HG02571 (cell line): ENCODE data around the gene NFYC.
A peak's percentile ranks its signal among the peaks of the same experiment; 100 is the strongest.

ENCODE experiments used
- ATAC-seq: cut with Tn5 transposase; IDR thresholded peaks from one replicate; pipeline ENCODE4 v1.9.1; 2021; ENCODE audit warnings: mild to moderate bottlenecking, moderate library complexity; ENCODE audit not compliant: unreplicated experiment

NFYC gene

GRCh38 chr1:40691538-40692428 is at the start of gene NFYC:
Gene NFYC, plus strand, starts transcription at chr1:40691704. Its CDS starts 47,140 bp downstream, at chr1:40738844.
- ATAC-seq = peak; percentile 74

DNA sequence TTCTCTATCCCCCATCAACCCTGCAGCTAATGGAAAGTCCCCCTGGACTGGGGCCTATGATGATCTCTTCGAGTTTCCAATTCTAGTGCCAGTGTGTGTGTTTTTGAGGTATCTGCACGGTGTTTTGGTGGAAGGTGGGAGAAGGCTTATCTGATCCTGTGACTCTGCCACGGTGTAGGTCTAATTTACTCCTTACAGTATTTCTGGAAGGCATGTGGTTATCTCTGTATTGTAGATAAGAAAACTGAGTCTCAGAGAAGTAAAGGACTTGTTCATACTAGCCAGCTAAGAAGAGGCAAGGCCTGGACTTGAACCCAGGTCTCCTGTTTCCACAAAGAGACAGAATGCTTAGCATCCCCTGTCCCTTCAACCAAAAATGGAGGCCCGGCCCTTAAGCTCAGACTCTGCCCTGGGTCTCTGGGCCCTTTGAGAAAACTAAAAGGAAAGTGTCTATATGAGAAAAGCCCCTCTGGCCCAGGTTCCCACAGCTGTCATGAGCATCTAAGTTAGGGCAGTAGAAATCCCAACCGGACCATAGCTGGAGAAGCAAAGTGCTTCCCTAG is 46.3 kb upstream of the NFYC start:
- ATAC-seq = no peak

DNA sequence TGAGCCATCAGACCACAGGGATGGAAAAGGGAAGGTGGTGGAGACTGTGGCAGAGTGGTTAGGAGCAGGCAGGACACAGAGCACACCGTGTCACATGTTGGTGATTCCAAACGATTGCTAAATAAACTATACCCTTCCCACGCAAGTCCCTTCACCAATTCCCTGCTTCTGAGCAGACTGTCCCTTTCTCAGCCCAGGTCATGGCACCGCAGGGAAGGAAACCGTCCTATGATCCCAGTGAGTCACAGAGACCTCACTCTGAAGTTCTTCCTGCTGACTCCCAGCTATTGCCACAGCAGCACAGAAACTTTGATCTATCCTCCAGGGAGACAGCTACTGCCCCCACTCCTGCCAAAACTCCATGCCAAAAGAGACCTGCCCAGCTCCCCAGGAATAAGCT is 45.2 kb upstream of the NFYC start:
- no peak for ATAC-seq

GRCh38 chr1:40648200-40648599 is 43.3 kb upstream of the NFYC start:
- ATAC-seq = no peak

DNA sequence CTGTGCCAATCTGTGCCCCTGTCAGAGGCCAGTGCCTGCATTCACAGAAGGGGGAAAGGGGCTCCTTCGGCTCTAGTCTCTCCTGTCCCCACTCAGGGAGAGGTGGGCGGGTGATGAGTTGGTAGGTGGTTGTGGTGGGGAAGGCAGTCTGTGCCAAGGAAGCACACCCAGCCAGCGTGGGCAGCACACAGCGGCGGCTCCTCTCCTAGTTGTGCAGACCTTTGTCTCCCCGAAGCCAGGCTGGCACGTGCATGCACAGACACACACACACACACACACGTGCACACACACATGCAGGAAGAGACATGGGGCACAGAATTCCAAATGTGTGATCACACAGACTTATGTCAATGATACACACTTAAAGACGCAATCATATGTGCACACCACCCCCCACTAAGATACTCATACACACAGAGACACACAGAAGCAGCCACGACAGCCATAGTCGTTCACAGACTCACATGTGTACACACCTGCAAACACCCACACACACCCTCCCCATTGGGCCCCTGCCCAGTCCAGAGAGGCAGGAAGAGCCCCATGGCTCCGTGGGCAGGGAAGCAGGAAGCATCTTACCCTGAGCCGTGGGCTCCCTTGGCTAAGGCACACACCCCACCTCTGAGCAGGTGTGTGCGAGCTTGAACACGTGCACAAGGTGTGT is 42.4 kb upstream of the NFYC start:
- ATAC-seq = no peak

DNA sequence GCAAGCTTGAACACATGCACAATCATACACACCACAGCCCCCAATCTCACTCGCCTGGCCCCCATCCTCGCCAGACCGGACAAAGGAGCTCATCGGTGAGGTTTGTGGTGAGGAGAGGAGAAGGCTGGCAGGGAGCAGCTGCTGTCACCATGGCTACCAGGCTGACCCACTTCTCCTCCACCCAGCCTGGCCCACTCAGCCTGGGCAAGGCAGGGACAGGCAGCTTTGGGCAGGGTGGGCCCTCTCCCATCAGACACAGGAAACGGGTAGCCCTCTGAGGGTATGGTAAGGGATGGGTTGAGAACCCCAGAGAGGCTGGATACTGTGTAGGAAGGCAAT is 41.9 kb upstream of the NFYC start:
- ATAC-seq = no peak

DNA sequence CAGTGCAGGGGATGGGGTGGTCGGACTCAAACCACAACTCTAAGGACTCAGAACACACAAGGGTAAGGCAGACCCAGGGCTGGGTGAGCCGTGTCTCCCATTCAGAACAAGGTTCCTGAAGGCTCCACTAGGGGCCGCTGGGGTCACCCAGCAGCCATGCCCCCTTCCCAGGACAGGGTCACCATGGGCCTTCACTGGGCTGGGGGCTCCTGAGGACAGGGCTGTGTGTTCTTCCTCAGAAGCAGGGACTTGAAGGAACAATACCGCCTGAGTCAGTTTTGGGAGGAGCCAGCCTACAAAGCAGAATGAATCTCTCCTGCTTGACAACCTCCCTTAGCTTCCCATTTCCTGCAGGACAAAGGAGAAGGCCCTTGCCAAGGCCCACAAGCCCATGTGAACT is 41.4 kb upstream of the NFYC start:
- ATAC-seq = no peak

- ATAC-seq = no peak
Measured at GRCh38 chr1:40651138-40651857, 40.2 kb upstream of the NFYC start.

GRCh38 chr1:40652468-40652867 is 39.0 kb upstream of the NFYC start:
- ATAC-seq = no peak

DNA sequence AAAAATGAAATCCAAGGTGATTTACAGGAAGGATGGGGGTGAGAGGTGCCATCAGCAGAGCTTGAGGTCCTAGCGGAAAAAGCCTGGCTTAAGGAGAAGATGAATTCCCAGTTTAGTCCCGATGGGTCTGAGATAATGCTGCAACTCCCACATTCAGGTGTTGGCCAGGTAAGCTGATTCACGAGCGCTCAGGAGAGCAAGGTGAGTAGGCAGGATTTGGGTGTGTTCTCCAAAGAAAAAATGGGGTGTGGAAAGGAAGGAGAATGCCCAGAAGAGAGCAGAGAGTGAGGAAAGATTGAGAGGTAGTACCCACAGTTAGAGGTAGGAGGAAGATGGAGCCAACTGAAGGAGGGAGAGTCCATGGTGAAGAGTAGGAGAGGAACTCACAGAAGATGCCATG is 38.5 kb upstream of the NFYC start:
- ATAC-seq = no peak

DNA sequence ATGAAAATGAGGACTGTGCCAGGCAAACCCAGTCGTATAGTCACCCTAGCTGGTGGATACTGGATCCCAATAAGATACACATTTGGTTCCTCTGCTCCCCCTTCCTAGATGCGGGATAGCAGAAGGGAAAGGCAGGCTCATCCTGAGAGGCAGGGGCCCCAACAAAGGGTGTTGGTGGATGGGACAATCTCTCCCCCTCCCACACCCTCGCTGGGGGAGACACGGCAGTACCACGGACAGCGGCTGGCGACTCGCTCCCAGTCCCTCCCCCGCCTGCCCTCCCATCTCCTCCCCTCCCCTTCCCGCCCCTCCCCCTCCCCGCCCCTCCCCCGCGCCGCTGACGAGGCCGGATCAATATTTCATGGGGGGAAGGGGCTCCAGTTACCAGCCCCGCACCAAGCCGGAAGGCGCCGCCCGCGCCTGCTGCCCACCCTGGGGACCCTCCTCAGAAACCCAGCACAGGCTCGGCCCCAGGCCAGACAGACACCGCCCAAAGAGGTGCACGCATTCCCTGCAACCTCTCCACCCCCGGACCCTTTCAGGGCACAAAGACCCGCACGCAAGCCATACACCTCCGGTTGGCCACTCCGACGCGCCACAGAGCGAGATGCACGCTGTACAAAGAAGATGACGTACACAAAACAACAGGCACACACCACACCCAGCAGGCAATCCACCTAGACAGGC is 37.5 kb upstream of the NFYC start:
- ATAC-seq = no peak

GRCh38 chr1:40657046-40657445 is 34.5 kb upstream of the NFYC start:
- no peak for ATAC-seq

DNA sequence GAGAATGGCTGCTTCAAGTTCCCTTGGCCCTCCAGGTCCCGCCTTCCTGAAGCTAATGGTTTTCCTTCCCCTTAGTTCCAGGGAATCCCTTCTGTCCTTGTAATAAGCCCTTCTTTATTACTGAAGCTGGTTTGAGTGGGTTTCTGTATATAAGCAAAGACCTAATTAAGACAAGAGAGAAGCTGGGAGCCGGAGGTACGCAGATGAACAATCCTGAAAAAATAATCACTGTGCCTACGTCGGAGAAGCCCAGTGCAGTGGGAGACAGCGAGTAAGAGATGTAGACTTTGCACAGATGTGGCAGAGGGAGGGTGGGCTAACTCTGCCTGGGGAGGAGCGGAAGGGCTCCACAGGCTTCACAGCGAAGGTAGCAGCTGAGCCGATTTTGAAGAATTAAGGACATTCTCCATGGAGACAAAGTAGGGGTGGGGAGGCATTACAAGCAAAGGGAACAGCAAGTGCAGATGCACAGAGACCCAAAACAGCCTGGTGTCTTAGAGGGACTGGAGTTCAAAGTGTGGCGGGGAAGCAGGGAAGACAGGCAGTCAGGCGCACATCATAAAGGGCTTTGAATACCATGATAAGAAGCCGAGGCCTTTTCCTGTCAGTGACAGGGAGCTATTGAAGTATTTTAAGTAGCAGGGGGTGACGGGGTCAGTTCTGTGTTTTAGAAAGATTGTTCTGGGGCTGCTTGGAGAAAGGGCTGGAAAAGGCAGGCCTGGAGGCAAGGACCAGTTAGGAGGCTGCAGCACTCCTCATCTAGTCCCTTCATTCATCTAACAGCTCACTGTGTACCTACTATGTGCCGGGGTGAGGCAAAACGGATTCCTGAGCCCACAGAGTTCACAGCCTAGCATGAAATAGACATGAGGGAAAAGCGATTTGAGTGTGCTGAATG is 32.5 kb upstream of the NFYC start:
- ATAC-seq = no peak

GRCh38 chr1:40659649-40659947 is 31.9 kb upstream of the NFYC start:
- no peak for ATAC-seq

DNA sequence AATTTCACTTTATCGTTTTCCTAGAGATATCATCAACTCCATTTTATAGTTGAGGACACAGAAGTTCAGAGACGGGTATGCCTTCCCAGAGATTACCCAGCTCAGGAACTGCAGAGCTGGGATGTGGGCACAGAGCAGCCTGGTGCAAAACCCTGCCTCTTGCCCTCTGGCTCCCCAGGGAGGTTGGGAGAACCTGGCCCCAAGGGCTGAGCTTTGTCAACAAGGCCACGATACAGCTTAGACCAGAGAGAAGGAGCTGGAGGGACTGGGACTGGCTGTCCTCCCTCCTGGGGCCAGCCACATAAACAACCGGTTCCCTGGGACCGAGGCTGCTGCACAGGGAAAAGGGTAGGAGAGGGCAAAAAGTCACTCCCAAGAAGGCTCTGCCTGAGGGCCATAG is 29.8 kb upstream of the NFYC start:
- ATAC-seq = no peak

GRCh38 chr1:40662151-40662550 is 29.4 kb upstream of the NFYC start:
- ATAC-seq = no peak

DNA sequence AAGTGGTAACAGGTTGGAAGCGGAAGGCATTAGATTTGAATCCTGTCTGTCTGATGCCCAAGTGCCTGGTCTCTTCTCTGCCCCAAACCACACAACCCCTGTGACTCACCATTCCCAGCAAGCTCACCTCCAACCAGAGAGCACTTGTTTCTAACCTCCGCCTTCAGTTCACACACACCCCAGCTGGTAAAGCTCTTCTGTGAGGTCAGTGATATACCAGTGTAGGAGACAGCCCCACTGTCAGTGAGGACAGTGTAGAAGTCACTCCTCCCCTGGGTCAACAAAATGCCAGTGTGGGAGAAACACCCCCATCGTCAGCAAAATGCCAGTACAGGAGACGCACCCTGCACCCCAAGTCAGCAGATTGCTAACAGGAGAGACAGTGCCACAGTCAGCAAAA is 28.6 kb upstream of the NFYC start:
- no peak for ATAC-seq

DNA sequence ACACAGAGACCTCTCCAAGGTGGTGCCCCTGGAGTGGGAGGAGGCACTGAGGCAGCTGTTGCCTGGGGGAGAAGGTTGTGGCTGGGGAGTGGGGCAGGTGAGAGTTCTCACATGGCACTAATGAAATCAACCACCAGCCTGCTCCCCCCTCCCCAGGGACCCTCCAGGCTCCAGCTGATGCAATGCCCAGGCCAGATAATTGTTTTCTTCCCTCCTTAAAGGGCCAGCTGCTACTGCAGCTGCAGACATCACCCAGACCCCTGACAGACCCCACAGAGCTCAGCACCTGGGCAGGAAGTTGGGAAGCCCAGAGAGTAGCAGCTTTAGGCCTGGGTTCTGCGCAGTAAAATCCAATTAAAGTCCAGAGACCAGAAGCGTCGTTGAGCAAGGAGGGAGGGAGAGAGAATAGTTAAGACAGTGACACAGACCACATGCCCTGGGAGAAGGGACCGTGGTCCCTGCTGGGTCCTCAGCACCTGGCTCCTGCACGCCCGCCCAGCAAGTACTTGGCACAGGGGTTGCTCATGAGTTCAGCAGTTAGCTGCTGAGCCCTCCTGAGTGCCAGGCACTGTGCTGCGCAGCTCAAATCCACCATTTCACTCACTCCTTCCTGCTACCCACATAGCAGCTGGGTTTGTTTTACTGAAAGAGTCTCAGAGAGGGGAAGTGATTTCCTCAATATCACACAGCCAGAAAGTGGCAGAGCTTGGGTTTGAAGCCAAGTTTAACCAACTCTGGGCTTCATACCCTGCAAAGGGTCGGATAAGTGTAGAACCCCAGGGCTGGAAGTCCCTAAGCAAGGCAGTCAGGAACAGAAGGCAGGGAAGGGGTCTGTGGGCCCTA is 28.0 kb upstream of the NFYC start:
- no peak for ATAC-seq

DNA sequence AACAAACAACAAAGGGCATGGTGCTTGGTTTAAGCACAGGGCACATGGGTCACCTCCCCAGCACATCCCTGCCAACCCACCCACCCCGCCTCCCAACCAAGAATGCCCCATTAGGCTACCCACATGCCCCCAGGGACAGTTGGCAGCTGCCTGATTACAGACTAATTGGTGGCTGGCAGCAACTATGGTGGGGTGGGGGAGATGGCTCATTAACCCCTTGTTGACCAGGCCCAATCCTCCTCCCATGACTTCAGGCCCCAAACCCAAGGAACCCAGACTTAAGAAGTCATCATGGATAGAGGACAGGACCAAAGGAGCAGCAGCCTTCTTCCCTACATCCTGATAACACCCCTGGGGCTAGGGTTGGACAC is 27.4 kb upstream of the NFYC start:
- no peak for ATAC-seq
